Activated B cell treated with CpG ODN at 0.5 μM for 24 hours (primary cell): ENCODE data around the gene RGP1. TPM values are rescaled to one million over a fixed set of nuclear protein-coding genes. Genes with fewer than 3 reads are reported as not detected.

Source experiments
- ATAC-seq: fragments of 200-7000 bp; cut with Tn5 transposase; one replicate; pipeline ENCODE4 v1.10.0; 2021; ENCODE audit warnings: low read depth, mild to moderate bottlenecking, moderate library complexity
- CTCF ChIA-PET: fragments of 350-600 bp; sonication (Branson Sonifier 250); formaldehyde crosslinking; loops from one replicate; lab custom pipeline; 2021; ENCODE audit warnings: antibody characterized with exemption; lab: Charles Lee
- POLR2A ChIA-PET: fragments of 350-600 bp; sonication (Branson Sonifier 250); formaldehyde crosslinking; loops from one replicate; lab custom pipeline; 2021; ENCODE audit warnings: antibody characterized with exemption; lab: Charles Lee
- DNase-seq: peaks from one replicate; pipeline ENCODE4 v3.0.0; 2022
- H3K27ac Mint-ChIP-seq: one replicate; pipeline ENCODE4 v1.8.0; 2020; ENCODE audit warnings: mixed read lengths
- H3K27me3 Mint-ChIP-seq: one replicate; pipeline ENCODE4 v1.8.0; 2021; ENCODE audit warnings: mixed read lengths
- H3K36me3 Mint-ChIP-seq: one replicate; pipeline ENCODE4 v1.8.0; 2021; ENCODE audit warnings: low read depth, mixed read lengths
- H3K4me1 Mint-ChIP-seq: one replicate; pipeline ENCODE4 v1.8.0; 2021; ENCODE audit warnings: mixed read lengths
- H3K4me3 Mint-ChIP-seq: one replicate; pipeline ENCODE4 v1.8.0; 2020; ENCODE audit warnings: mild to moderate bottlenecking, mixed read lengths
- H3K9me3 Mint-ChIP-seq: one replicate; pipeline ENCODE4 v1.8.0; 2020; ENCODE audit warnings: mixed read lengths
- intact Hi-C: fragments of 100-400 bp; cut with micrococcal nuclease; formaldehyde crosslinking; loops from one replicate; pipeline ENCODE4 v1.15.1; 2024
- total RNA-seq: library from RNA; stranded (reverse); gene quantifications from 2 replicates; pipeline ENCODE4 v1.2.3, GENCODE V29; 2022
- TF ChIP-seq, protein P1 (sequence below): fragments of 200-600 bp; IDR thresholded peaks from one replicate; pipeline ENCODE4 v1.8.0; 2022; ENCODE audit warnings: antibody characterized with exemption, mild to moderate bottlenecking

The RGP1 gene
- total RNA-seq, 1 donor from 2014 or later = 25.4 TPM

DNA sequence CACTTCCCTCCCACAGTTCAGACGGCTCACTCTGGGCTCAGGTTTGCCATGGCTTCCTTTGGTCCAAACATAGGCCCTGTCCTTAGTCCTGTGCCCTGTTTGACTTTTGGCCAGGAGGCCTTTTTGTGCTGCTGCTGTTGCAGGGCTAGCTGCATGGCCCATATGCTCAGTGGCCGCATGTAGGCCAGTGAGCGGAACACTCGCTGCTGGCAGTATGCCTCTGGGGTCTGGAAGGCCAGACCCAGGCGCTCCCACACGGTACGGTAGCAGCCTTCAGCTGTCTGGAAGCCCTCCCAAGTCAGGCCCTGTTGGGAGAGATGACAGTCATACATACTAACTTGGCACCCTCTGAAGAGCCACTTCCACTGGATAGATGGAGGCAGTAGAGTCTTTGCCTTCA, 11.9 kb upstream of the RGP1 start:
- intact Hi-C loops = loop anchor here (2.0 to 10.0 kb wide), 2 partner anchors 54 to 1072 kb away; partner anchors contain the start of genes CCL27 and NPR2
- no peak for ATAC-seq
- POLR2A ChIA-PET = interaction anchor here (0.9 to 6.6 kb wide), 2 partner anchors 12 to 90 kb away, joined by 3 to 32 read pairs; partner anchors contain the start of genes GBA2 and RGP1
- H3K4me1 Mint-ChIP-seq = peaks cover 9% of the 10 kb centered on the region
- H3K4me3 Mint-ChIP-seq = no peak overlapping the region
- TF ChIP-seq, protein P1, sequence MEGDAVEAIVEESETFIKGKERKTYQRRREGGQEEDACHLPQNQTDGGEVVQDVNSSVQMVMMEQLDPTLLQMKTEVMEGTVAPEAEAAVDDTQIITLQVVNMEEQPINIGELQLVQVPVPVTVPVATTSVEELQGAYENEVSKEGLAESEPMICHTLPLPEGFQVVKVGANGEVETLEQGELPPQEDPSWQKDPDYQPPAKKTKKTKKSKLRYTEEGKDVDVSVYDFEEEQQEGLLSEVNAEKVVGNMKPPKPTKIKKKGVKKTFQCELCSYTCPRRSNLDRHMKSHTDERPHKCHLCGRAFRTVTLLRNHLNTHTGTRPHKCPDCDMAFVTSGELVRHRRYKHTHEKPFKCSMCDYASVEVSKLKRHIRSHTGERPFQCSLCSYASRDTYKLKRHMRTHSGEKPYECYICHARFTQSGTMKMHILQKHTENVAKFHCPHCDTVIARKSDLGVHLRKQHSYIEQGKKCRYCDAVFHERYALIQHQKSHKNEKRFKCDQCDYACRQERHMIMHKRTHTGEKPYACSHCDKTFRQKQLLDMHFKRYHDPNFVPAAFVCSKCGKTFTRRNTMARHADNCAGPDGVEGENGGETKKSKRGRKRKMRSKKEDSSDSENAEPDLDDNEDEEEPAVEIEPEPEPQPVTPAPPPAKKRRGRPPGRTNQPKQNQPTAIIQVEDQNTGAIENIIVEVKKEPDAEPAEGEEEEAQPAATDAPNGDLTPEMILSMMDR = no peak
- no peak overlapping the region for H3K27ac Mint-ChIP-seq
- no peaks in the 10 kb centered on the region for H3K27me3 Mint-ChIP-seq
- no peak for DNase-seq
- H3K36me3 Mint-ChIP-seq = peaks cover 72% of the 10 kb centered on the region
- no peaks in the 10 kb centered on the region for H3K9me3 Mint-ChIP-seq
- CTCF ChIA-PET = interaction anchor here (0.6 to 2.9 kb wide), 7 partner anchors 11 to 90 kb away, joined by 3 to 12 read pairs (median 7); partner anchors contain the start of genes GBA2 and RGP1

DNA sequence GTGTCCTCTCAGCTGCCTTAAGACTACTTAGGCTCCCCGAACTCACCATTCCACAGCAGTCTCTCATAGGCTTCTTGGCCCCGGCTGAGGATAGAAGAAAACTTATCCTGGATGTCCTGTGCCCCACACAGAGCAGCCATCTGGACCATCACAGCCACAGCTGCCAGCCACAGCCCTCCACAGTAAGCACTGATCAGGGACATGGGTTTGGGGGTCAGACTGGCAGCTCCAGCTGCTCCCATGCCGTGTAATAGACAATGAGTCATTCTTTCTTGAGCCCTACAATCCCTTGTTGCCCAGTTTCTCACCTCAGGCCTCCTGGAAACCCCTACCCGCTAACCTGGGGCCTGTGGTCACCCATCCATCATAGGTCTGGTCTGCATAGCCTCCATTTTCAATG, 10.9 kb upstream of the RGP1 start:
- no peak for DNase-seq
- H3K4me1 Mint-ChIP-seq = peaks cover 6% of the 10 kb centered on the region
- no peaks in the 10 kb centered on the region for H3K27me3 Mint-ChIP-seq
- POLR2A ChIA-PET = interaction anchor here (6.6 kb wide), 1 partner anchor 11 kb away, joined by 32 read pairs; the partner anchor contains the start of genes GBA2 and RGP1
- intact Hi-C loops = loop anchor here (10.0 kb wide), 1 partner anchor 1073 kb away; the partner anchor contains the start of gene CCL27
- no peak overlapping the region for H3K27ac Mint-ChIP-seq
- TF ChIP-seq, protein P1 = no peak
- no peak for ATAC-seq
- CTCF ChIA-PET = interaction anchor here (0.9 to 2.9 kb wide), 3 partner anchors 10 to 144 kb away, joined by 3 to 12 read pairs (median 7); partner anchors contain the start of genes GBA2 and RGP1
- no peaks in the 10 kb centered on the region for H3K9me3 Mint-ChIP-seq
- H3K4me3 Mint-ChIP-seq = no peak overlapping the region
- H3K36me3 Mint-ChIP-seq = peaks cover 81% of the 10 kb centered on the region

DNA sequence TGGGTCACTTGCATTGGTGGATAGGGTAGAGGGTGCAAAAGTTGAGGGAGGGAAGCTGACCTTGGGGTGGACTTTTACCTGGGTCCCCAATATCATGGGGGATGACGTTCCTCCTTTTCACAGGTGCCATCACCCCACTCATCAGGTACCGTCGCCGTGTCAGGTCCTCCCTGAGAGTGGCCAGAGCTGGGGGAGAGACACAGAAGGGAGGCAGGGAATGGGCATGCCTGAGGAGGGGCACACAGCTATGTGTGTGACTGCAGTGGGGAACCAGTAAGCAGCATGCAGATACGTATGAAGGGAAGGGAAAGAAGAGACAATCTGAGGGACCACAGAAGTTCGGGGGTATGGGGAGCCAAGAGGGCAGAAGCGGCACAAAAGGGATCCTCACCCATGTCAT, 10.2 kb upstream of the RGP1 start:
- ChIA-PET POLR2A (interaction anchor here (6.6 kb wide), 1 partner anchor 10 kb away, joined by 32 read pairs; the partner anchor contains the start of genes GBA2 and RGP1), CTCF (interaction anchor here (0.8 to 2.9 kb wide), 7 partner anchors 9 to 143 kb away, joined by 3 to 12 read pairs (median 3); partner anchors contain the start of genes GBA2, RGP1 and SPAG8)
- H3K9me3 Mint-ChIP-seq = no peaks in the 10 kb centered on the region
- ATAC-seq = no peak
- H3K27ac Mint-ChIP-seq = no peak overlapping the region
- H3K4me3 Mint-ChIP-seq = no peak overlapping the region
- peaks cover 6% of the 10 kb centered on the region for H3K4me1 Mint-ChIP-seq
- peaks cover 88% of the 10 kb centered on the region for H3K36me3 Mint-ChIP-seq
- DNase-seq = no peak
- intact Hi-C loops = loop anchor here (10.0 kb wide), 1 partner anchor 1074 kb away; the partner anchor contains the start of gene CCL27
- no peaks in the 10 kb centered on the region for H3K27me3 Mint-ChIP-seq
- TF ChIP-seq, protein P1 = no peak

DNA sequence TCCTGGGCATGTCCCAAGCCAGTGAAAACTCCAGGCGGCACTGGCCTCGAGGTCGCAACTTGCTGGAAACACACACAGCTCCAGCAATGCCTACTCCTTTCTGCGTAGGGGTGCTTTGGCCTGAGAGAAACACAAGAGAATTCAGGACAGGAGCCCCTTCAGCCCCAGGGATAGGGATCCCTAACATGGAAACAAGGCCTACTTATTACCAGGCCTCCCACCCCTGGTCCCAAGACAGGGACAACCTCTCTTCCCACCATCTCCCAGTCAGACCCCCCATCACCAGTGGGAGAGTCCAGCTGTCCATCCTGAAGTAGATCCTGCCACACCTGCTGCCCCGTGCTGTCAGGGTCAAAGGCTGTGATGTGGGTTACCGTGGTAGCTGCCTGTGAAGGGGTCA, 8.8 kb upstream of the RGP1 start:
- DNase-seq (no peak), ATAC-seq (no peak)
- Mint-ChIP-seq H3K27me3 (no peaks in the 10 kb centered on the region), H3K9me3 (no peaks in the 10 kb centered on the region), H3K36me3 (peaks cover 92% of the 10 kb centered on the region), H3K4me3 (no peak overlapping the region), H3K27ac (no peak overlapping the region), H3K4me1 (peaks cover 6% of the 10 kb centered on the region)
- intact Hi-C loops = no loop called here
- ChIA-PET CTCF (interaction anchor here (1.2 to 1.3 kb wide), 2 partner anchors 14 to 75 kb away, joined by 3 read pairs; no protein-coding TSS in a partner anchor), POLR2A (interaction anchor here (1.7 to 6.6 kb wide), 2 partner anchors 8 to 9 kb away, joined by 8 to 32 read pairs; partner anchors contain the start of genes CREB3, GBA2, RGP1 and TLN1)
- TF ChIP-seq, protein P1 = no peak

DNA sequence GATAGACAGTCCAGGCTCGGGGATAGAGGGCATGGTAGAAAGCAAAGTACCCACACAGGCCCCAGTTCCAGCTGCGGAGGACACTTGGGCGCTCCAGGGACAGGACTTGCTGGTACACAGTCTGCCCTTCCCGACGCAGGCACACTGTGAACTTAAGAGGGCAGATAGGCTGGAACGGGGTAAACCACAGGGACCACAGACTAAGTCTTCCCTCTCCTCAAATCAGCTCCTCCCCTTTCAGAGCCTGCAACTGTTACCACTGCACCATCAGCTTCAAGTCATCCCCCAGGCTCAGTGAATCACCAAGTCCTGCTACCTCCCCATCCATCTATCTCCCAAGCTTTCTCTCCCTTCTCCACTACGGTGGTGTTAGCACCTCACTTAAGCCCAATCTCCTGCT, 7.3 kb upstream of the RGP1 start:
- ATAC-seq = no peak
- intact Hi-C loops = no loop called here
- Mint-ChIP-seq H3K4me1 (peaks cover 17% of the 10 kb centered on the region), H3K36me3 (peaks cover 85% of the 10 kb centered on the region), H3K27ac (no peak overlapping the region), H3K27me3 (no peaks in the 10 kb centered on the region), H3K4me3 (no peak overlapping the region), H3K9me3 (no peaks in the 10 kb centered on the region)
- TF ChIP-seq, protein P1 = no peak
- no peak for DNase-seq
- ChIA-PET POLR2A (interaction anchor here (0.6 to 1.7 kb wide), 3 partner anchors 10 to 95 kb away, joined by 3 to 8 read pairs (median 3); partner anchors contain the start of genes CREB3 and TLN1), CTCF (no interaction called here)
